ENCODE measurements around the gene TCF15. TPM values are rescaled to one million over a fixed set of nuclear protein-coding genes. Genes with fewer than 3 reads are reported as not detected.

Gene TCF15
- total RNA-seq, 4 donors from 2014 or later, result 2.3 to 5.7 (median 3.3) TPM

- peaks cover 21 to 43% (median 41%) of the 10 kb centered on the region in 4 donors for H3K36me3 ChIP-seq
- peak overlapping the region; percentile 77 to 95 (median 84) for H3K4me3 ChIP-seq
- TF ChIP-seq POLR2A (IDR thresholded peaks at IDR 0.05; ENCODE audit: low read depth), result no peak
- no peak for TF ChIP-seq POLR2AphosphoS5 (IDR thresholded peaks at IDR 0.05)
- no peak for TF ChIP-seq EP300 (IDR thresholded peaks at IDR 0.05)
- no peak for TF ChIP-seq CTCF (IDR thresholded peaks at IDR 0.05)
- H3K9me3 ChIP-seq, result peaks cover 0 to 13% (median 0%) of the 10 kb centered on the region in 4 donors
- no peaks in the 10 kb centered on the region for H3K27me3 ChIP-seq
- peaks cover 21 to 38% (median 29%) of the 10 kb centered on the region in 4 donors for H3K4me1 ChIP-seq
- DNase-seq (ENCODE audit: extremely low spot score), result no peak
- peak overlapping the region; percentile 81 to 90 (median 88) for H3K27ac ChIP-seq (replicated peaks in 1 of 4)
- intact Hi-C loops (cut with DNase I), result loop anchor here (5.0 kb wide), 3 partner anchors 110 to 195 kb away; partner anchors contain the start of genes CSNK2A1 and FAM110A
- WGBS, result 71% methylated on average over 13 of the region's 20 CpGs
These were observed 41.9 kb upstream of the TCF15 start for GRCh38 chr20:651713-652614.

GRCh38 chr20:650954-651353, 40.8 kb upstream of the TCF15 start:
- peaks cover 28 to 48% (median 35%) of the 10 kb centered on the region in 4 donors for H3K4me1 ChIP-seq
- no peak overlapping the region for H3K4me3 ChIP-seq
- TF ChIP-seq CTCF (IDR thresholded peaks at IDR 0.05) (peak in 1 of 3 experiments; percentile 18), EP300 (IDR thresholded peaks at IDR 0.05) (no peak)
- H3K36me3 ChIP-seq, result peaks cover 25 to 46% (median 44%) of the 10 kb centered on the region in 4 donors
- peaks cover 0 to 13% (median 0%) of the 10 kb centered on the region in 4 donors for H3K9me3 ChIP-seq
- intact Hi-C loops (cut with DNase I), result loop anchor here (5.0 kb wide), 3 partner anchors 109 to 194 kb away; partner anchors contain the start of genes CSNK2A1 and FAM110A
- H3K27ac ChIP-seq (replicated peaks in 1 of 4), result no peak overlapping the region
- DNase-seq (ENCODE audit: extremely low spot score), result no peak
- H3K27me3 ChIP-seq, result no peaks in the 10 kb centered on the region
- WGBS, result 79% methylated on average over 5 of the region's 5 CpGs

GRCh38 chr20:650281-650680, 40.2 kb upstream of the TCF15 start:
- Histone ChIP-seq H3K4me3 (no peak overlapping the region), H3K4me1 (peaks cover 32 to 55% (median 42%) of the 10 kb centered on the region in 4 donors), H3K36me3 (peaks cover 25 to 46% (median 44%) of the 10 kb centered on the region in 4 donors), H3K9me3 (peaks cover 0 to 13% (median 0%) of the 10 kb centered on the region in 4 donors), H3K27ac (replicated peaks in 1 of 4) (no peak overlapping the region), H3K27me3 (no peaks in the 10 kb centered on the region)
- WGBS, result 85% methylated on average over 5 of the region's 5 CpGs
- intact Hi-C loops (cut with DNase I), result loop anchor here (5.0 kb wide), 3 partner anchors 108 to 193 kb away; partner anchors contain the start of genes CSNK2A1 and FAM110A
- no peak for DNase-seq (ENCODE audit: extremely low spot score)
- TF ChIP-seq POLR2A (IDR thresholded peaks at IDR 0.05; ENCODE audit: low read depth) (no peak), EP300 (IDR thresholded peaks at IDR 0.05) (no peak), POLR2AphosphoS5 (IDR thresholded peaks at IDR 0.05) (no peak), CTCF (IDR thresholded peaks at IDR 0.05) (no peak)

GRCh38 chr20:647479-648019, 37.4 kb upstream of the TCF15 start:
- Histone ChIP-seq H3K4me1 (peaks cover 26 to 46% (median 35%) of the 10 kb centered on the region in 4 donors), H3K27ac (replicated peaks in 1 of 4) (no peak overlapping the region), H3K9me3 (peaks cover 0 to 13% (median 0%) of the 10 kb centered on the region in 4 donors), H3K4me3 (no peak overlapping the region), H3K36me3 (peaks cover 25 to 46% (median 44%) of the 10 kb centered on the region in 4 donors), H3K27me3 (peaks cover 0 to 14% (median 6%) of the 10 kb centered on the region in 4 donors)
- WGBS, result 89% methylated on average over 2 of the region's 2 CpGs
- no peak for DNase-seq (ENCODE audit: extremely low spot score)
- intact Hi-C loops (cut with DNase I), result loop anchor here (5.0 kb wide), 2 partner anchors 85 to 295 kb away; no protein-coding TSS in a partner anchor
- no peak for TF ChIP-seq POLR2A (IDR thresholded peaks at IDR 0.05; ENCODE audit: low read depth)
- no peak for TF ChIP-seq POLR2AphosphoS5 (IDR thresholded peaks at IDR 0.05)
- no peak for TF ChIP-seq EP300 (IDR thresholded peaks at IDR 0.05)
- TF ChIP-seq CTCF (IDR thresholded peaks at IDR 0.05), result no peak

All from esophagus muscularis mucosa (tissue), 4 donors.